GM19452 (cell line): Measurements from ENCODE around the gene GTSF1L.

Experiments
- ATAC-seq: cut with Tn5 transposase; IDR thresholded peaks from one replicate; pipeline ENCODE4 v1.9.1; 2021; ENCODE audit not compliant: unreplicated experiment

GTSF1L gene

GRCh38 chr20:43717616-43717995 lies 9.2 kb downstream of the GTSF1L start:
- ATAC-seq, result no peak

GRCh38 chr20:43716757-43717615 lies 9.8 kb downstream of the GTSF1L start:
- ATAC-seq, result no peak

GRCh38 chr20:43716123-43716522 lies 10.7 kb downstream of the GTSF1L start:
- ATAC-seq, result no peak

GRCh38 chr20:43715511-43715910 lies 11.3 kb downstream of the GTSF1L start:
- no peak for ATAC-seq

DNA sequence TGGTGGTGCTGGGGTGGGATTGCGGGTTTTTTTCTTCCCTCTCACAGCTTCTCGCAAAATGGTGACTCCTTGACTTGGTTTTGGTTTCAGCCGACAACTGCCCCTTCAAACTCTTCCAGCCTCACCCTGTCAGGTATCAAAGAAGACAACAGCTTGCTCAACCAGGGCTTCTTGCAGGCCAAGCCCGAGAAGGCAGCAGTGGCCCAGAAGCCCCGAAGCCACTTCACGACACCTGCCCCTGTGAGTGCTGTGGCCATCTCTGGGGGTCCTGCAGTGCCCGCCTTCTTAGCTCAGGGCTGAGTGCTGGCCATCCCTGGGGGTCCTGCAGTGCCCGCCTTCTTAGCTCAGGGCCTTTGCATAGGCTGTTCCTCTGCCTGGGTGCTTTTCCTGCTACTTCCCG lies 11.8 kb downstream of the GTSF1L start:
- no peak for ATAC-seq

- peak; percentile 15 for ATAC-seq
These were observed 15.6 kb downstream of the GTSF1L start for GRCh38 chr20:43711098-43711654.

DNA sequence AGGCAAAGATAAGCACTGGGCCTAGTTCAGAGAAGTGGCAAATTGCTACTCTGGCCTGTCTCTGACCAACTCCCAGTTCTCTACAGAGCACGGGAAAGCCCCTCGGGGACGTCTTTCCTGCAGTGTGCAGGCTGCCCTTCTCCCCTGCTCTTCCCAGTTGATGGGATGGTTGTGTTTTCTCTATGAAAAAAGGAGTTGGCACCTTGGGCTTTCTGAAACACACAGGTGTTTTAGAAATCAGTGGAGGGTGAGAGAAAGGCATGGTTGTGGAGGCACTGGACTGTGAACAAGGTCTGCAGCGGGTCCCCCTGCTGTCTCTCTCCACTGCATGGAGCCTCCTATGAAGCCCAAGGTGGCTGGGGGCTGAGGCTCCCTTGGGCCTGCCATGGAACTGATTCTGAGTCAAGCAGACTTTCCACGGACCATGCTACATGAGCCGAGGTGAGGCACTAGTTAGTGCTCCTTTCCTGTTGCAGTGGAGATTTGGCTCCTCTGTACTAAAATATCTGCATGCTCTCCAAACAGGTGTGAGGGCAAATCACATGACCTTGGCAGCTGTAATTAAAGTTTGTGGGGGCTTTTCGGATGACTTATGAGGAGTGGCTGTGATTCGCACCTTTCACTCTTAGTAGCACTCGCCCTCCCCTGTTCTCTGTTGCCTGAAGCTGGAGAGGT lies 16.3 kb downstream of the GTSF1L start:
- peak; percentile 74 for ATAC-seq

DNA sequence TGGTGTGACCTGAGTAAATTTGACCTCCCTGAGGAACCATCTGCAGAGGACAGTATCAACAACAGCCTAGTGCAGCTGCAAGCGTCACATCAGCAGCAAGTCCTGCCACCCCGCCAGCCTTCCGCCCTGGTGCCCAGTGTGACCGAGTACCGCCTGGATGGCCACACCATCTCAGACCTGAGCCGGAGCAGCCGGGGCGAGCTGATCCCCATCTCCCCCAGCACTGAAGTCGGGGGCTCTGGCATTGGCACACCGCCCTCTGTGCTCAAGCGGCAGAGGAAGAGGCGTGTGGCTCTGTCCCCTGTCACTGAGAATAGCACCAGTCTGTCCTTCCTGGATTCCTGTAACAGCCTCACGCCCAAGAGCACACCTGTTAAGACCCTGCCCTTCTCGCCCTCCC lies 24.3 kb downstream of the GTSF1L start:
- no peak for ATAC-seq

DNA sequence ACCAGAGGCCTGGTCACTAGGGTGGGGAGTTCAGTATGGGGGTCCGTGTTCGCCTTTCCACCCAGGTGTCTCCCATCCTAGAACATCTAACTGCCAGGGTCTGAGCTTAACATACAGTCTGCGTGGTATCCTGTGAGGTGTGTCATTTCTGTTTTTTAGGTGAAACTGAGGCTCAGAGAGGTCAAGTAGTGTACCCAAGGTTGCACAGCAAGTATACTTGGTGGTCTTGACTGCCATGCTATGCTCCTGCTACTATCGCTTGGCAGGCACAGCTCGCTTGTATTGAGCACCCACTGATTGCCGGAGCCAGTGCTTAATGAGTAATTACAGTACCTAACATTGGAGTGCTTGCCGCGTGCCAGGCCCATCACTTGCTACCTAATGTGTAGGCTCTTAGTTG lies 26.2 kb downstream of the GTSF1L start:
- ATAC-seq, result no peak

GRCh38 chr20:43699941-43700565 lies 26.7 kb downstream of the GTSF1L start:
- ATAC-seq, result no peak

DNA sequence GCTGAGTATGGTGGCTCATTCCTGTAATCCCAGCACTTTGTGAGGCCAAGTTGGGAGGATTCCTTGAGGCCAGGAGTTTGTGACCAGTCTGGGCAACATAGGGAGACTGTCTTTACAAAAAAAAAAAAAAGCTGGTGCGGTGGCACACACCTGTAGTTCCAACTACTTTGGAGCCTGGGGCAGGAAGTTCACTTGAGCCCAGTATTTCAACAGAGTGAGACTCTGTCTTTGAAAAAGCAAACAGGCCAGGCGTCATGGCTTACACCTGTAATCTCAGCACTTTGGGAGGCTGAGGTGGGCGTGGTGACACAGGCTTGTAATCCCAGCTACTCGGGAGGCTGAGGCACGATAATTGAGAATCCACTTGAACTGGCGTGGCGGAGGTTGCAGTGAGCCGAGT lies 31.2 kb downstream of the GTSF1L start:
- no peak for ATAC-seq

DNA sequence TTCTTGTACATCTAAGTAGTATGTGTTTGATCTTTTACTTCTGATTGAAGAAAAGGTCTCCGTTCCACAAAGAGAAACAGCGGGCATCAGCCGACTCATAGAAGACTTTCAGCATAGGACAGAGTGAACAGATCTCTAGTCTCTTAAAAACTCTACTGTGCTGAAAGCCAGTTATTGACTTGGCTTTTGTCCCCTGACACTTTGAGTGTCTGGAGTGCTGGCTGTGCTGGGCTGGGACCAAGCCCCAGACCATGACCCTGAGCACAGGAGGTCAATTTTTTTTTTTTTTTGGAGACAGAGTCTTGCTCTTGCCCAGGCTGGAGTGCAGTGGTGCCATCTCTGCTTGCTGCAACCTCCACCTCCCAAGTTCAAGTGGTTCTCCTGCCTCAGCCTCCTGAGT lies 32.0 kb downstream of the GTSF1L start:
- ATAC-seq, result no peak

DNA sequence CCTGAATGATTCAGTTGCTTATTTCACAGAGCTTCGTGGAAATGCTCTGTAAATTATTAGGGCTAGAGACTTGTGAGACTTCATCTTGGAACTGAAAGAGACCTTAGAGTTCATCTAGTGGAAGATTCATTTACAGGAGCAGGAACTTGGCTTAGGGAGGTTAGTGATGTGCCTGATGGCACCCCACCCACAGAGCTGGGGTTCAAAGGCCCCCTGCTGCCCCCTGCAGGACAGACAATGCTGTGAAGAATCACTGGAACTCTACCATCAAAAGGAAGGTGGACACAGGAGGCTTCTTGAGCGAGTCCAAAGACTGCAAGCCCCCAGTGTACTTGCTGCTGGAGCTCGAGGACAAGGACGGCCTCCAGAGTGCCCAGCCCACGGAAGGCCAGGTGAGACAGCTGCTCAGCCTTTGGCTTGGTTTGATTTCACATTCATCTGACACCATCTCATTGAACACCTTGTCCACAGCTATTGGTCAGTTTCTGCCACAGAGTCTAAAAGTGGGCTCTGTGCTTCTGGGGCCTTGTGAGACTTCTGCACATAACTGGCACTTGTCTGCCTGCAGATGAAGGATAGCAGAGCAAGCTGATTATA lies 34.8 kb downstream of the GTSF1L start:
- ATAC-seq, result no peak

DNA sequence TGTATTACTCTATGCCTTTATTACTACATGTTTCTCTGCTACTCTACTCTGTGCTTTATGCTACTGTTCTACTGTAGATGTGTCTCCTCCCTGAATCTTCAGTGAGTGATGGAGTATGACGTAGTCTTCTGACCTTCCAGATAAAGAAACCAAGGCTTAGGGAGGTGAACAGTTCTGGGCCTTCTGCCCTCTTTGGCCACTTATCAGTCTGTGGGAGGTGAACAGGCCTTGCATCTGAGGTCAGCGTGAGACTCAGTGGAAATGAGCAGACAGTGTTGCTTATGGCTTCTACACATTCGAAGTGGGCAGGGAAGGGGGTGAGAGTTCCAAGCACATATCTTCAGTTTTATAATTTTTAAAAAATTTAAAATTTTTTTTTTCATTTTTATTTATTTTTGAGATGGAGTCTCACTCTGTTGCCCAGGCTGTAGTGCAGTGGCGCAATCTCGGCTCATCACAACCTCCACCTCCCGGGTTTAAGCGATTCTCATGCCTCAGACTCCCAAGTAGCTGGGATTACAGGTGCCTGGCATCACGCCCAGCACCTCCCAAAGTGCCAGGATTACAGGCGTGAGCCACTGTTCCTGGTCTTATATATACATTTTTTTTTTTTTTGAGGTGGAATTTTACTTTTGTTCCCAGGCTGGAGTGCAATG lies 35.7 kb downstream of the GTSF1L start:
- no peak for ATAC-seq

- ATAC-seq, result no peak
These were observed 37.6 kb downstream of the GTSF1L start for GRCh38 chr20:43689165-43689564.

DNA sequence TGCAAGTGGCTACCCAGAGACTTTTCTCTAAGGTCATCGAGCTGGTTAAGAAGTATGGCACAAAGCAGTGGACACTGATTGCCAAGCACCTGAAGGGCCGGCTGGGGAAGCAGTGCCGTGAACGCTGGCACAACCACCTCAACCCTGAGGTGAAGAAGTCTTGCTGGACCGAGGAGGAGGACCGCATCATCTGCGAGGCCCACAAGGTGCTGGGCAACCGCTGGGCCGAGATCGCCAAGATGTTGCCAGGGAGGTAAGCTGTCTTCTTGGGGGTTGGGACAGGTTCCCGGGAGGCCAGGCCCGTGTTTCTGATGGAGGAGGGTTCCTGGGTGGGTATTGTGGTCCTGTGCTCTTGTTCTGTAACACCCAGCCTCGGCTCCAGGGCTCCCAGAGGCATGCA lies 40.0 kb downstream of the GTSF1L start:
- no peak for ATAC-seq

- ATAC-seq, result peak; percentile 25
These were observed 44.4 kb downstream of the GTSF1L start for GRCh38 chr20:43682446-43682845.

GRCh38 chr20:43681991-43682410 lies 44.8 kb downstream of the GTSF1L start:
- peak; percentile 94 for ATAC-seq

- peak; percentile 19 for ATAC-seq
These were observed 45.3 kb downstream of the GTSF1L start for GRCh38 chr20:43681468-43681942.

- ATAC-seq, result no peak
These were observed 45.8 kb downstream of the GTSF1L start for GRCh38 chr20:43680981-43681380.

GRCh38 chr20:43676368-43676767 lies 50.4 kb downstream of the GTSF1L start:
- ATAC-seq, result no peak
